ENCODE results near the gene ARGLU1. TPM values are rescaled to one million over a fixed set of nuclear protein-coding genes. Genes with fewer than 3 reads are reported as not detected.

ARGLU1 gene
- total RNA-seq, 1 experiment from 2014 or later, result 115 TPM

DNA sequence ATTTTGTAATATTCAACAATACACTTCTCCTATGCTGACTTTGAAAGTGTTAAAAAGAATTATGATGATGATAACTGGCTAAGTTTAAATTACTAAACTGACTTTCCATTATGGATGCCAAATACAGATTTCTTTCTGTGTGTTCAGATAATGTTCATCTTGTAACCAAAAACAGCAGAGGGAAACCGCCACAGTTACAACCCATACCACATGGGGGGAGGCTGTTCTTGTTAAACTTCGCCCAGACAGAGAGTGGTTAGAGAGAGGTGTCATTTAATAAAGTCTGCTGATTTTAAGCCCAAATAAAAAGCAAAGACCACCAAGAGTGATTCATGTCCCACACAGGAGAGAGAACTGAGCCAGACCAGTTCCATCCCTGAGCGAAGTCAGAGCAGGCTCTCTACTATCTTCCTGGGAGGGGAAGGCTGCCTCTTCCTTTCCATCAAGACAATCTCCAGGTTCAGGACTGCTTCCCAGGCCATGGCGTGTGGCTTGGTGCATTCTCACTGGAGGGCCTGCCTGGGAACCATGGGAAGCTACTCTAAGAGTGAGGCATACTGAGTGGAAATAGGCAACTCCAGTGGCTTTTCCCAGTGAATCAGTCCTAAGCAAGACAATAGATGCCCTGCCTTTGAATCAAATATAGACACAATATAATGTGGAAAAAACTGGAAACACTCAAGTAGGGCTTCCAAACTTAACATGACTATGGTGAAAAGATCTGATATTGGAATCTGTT, 50.7 kb downstream of the ARGLU1 start:
- no peaks in the 10 kb centered on the region for H3K27me3 Mint-ChIP-seq (ENCODE audit: low read depth)
- no peak overlapping the region for H3K4me3 Mint-ChIP-seq
- H3K27ac Mint-ChIP-seq, result peak overlapping the region; percentile 30; the same call in 1 of the 2 replicates
- ChIA-PET POLR2A (no interaction called here), CTCF (interaction anchor here (1.0 kb wide), 1 partner anchor 13 kb away, joined by 3 read pairs; no protein-coding TSS in a partner anchor)
- peaks cover 83% of the 10 kb centered on the region for H3K4me1 Mint-ChIP-seq
- no peaks in the 10 kb centered on the region for H3K36me3 Mint-ChIP-seq
- TF ChIP-seq TCF7 (CRISPR knock-in tag; IDR thresholded peaks at IDR 0.05; ENCODE audit: low read depth) (no peak), TEAD1 (CRISPR knock-in tag; IDR thresholded peaks at IDR 0.05) (no peak), SP1 (CRISPR knock-in tag; conservative IDR thresholded peaks at IDR 0.05) (no peak), PRRX2 (CRISPR knock-in tag; IDR thresholded peaks at IDR 0.05) (no peak), OVOL2 (CRISPR knock-in tag; IDR thresholded peaks at IDR 0.05; ENCODE audit: borderline replicate concordance) (no peak), JAZF1 (CRISPR knock-in tag; IDR thresholded peaks at IDR 0.05) (no peak), ZNF671 (CRISPR knock-in tag; IDR thresholded peaks at IDR 0.05) (no peak), FOXJ3 (CRISPR knock-in tag; IDR thresholded peaks at IDR 0.05; ENCODE audit: borderline replicate concordance) (no peak), NR2C2 (CRISPR knock-in tag; IDR thresholded peaks at IDR 0.05) (no peak), RELA (CRISPR knock-in tag; IDR thresholded peaks at IDR 0.05; ENCODE audit: borderline replicate concordance) (no peak), ELF4 (CRISPR knock-in tag; IDR thresholded peaks at IDR 0.05; ENCODE audit: low read depth) (no peak), MYBL2 (CRISPR knock-in tag; IDR thresholded peaks at IDR 0.05) (no peak)
- TF ChIP-seq, protein P1, sequence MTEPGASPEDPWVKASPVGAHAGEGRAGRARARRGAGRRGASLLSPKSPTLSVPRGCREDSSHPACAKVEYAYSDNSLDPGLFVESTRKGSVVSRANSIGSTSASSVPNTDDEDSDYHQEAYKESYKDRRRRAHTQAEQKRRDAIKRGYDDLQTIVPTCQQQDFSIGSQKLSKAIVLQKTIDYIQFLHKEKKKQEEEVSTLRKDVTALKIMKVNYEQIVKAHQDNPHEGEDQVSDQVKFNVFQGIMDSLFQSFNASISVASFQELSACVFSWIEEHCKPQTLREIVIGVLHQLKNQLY (CRISPR knock-in tag; IDR thresholded peaks at IDR 0.05), result no peak
- TF ChIP-seq, protein P2, sequence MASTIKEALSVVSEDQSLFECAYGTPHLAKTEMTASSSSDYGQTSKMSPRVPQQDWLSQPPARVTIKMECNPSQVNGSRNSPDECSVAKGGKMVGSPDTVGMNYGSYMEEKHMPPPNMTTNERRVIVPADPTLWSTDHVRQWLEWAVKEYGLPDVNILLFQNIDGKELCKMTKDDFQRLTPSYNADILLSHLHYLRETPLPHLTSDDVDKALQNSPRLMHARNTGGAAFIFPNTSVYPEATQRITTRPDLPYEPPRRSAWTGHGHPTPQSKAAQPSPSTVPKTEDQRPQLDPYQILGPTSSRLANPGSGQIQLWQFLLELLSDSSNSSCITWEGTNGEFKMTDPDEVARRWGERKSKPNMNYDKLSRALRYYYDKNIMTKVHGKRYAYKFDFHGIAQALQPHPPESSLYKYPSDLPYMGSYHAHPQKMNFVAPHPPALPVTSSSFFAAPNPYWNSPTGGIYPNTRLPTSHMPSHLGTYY (CRISPR knock-in tag; IDR thresholded peaks at IDR 0.05), result no peak
- TF ChIP-seq, protein P3, sequence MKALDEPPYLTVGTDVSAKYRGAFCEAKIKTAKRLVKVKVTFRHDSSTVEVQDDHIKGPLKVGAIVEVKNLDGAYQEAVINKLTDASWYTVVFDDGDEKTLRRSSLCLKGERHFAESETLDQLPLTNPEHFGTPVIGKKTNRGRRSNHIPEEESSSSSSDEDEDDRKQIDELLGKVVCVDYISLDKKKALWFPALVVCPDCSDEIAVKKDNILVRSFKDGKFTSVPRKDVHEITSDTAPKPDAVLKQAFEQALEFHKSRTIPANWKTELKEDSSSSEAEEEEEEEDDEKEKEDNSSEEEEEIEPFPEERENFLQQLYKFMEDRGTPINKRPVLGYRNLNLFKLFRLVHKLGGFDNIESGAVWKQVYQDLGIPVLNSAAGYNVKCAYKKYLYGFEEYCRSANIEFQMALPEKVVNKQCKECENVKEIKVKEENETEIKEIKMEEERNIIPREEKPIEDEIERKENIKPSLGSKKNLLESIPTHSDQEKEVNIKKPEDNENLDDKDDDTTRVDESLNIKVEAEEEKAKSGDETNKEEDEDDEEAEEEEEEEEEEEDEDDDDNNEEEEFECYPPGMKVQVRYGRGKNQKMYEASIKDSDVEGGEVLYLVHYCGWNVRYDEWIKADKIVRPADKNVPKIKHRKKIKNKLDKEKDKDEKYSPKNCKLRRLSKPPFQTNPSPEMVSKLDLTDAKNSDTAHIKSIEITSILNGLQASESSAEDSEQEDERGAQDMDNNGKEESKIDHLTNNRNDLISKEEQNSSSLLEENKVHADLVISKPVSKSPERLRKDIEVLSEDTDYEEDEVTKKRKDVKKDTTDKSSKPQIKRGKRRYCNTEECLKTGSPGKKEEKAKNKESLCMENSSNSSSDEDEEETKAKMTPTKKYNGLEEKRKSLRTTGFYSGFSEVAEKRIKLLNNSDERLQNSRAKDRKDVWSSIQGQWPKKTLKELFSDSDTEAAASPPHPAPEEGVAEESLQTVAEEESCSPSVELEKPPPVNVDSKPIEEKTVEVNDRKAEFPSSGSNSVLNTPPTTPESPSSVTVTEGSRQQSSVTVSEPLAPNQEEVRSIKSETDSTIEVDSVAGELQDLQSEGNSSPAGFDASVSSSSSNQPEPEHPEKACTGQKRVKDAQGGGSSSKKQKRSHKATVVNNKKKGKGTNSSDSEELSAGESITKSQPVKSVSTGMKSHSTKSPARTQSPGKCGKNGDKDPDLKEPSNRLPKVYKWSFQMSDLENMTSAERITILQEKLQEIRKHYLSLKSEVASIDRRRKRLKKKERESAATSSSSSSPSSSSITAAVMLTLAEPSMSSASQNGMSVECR (CRISPR knock-in tag; IDR thresholded peaks at IDR 0.05; ENCODE audit: borderline replicate concordance), result no peak
- TF ChIP-seq, protein P4, sequence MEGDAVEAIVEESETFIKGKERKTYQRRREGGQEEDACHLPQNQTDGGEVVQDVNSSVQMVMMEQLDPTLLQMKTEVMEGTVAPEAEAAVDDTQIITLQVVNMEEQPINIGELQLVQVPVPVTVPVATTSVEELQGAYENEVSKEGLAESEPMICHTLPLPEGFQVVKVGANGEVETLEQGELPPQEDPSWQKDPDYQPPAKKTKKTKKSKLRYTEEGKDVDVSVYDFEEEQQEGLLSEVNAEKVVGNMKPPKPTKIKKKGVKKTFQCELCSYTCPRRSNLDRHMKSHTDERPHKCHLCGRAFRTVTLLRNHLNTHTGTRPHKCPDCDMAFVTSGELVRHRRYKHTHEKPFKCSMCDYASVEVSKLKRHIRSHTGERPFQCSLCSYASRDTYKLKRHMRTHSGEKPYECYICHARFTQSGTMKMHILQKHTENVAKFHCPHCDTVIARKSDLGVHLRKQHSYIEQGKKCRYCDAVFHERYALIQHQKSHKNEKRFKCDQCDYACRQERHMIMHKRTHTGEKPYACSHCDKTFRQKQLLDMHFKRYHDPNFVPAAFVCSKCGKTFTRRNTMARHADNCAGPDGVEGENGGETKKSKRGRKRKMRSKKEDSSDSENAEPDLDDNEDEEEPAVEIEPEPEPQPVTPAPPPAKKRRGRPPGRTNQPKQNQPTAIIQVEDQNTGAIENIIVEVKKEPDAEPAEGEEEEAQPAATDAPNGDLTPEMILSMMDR (IDR thresholded peaks at IDR 0.05), result no peak
- TF ChIP-seq, protein P5, sequence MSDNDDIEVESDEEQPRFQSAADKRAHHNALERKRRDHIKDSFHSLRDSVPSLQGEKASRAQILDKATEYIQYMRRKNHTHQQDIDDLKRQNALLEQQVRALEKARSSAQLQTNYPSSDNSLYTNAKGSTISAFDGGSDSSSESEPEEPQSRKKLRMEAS (CRISPR knock-in tag; IDR thresholded peaks at IDR 0.05), result no peak
- TF ChIP-seq, protein P6, sequence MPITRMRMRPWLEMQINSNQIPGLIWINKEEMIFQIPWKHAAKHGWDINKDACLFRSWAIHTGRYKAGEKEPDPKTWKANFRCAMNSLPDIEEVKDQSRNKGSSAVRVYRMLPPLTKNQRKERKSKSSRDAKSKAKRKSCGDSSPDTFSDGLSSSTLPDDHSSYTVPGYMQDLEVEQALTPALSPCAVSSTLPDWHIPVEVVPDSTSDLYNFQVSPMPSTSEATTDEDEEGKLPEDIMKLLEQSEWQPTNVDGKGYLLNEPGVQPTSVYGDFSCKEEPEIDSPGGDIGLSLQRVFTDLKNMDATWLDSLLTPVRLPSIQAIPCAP (CRISPR knock-in tag; IDR thresholded peaks at IDR 0.05), result no peak
- TF ChIP-seq, protein P7, sequence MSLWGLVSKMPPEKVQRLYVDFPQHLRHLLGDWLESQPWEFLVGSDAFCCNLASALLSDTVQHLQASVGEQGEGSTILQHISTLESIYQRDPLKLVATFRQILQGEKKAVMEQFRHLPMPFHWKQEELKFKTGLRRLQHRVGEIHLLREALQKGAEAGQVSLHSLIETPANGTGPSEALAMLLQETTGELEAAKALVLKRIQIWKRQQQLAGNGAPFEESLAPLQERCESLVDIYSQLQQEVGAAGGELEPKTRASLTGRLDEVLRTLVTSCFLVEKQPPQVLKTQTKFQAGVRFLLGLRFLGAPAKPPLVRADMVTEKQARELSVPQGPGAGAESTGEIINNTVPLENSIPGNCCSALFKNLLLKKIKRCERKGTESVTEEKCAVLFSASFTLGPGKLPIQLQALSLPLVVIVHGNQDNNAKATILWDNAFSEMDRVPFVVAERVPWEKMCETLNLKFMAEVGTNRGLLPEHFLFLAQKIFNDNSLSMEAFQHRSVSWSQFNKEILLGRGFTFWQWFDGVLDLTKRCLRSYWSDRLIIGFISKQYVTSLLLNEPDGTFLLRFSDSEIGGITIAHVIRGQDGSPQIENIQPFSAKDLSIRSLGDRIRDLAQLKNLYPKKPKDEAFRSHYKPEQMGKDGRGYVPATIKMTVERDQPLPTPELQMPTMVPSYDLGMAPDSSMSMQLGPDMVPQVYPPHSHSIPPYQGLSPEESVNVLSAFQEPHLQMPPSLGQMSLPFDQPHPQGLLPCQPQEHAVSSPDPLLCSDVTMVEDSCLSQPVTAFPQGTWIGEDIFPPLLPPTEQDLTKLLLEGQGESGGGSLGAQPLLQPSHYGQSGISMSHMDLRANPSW (CRISPR knock-in tag; conservative IDR thresholded peaks at IDR 0.05; ENCODE audit: low read depth), result no peak
- ATAC-seq (no peak), DNase-seq (ENCODE audit: low spot score) (no peak)
- H3K9me3 Mint-ChIP-seq, result no peaks in the 10 kb centered on the region

All from WTC11 (cell line).